Natural killer cell (primary cell): ENCODE measurements around the gene FAM107A. TPM values are rescaled to one million over a fixed set of nuclear protein-coding genes. Genes with fewer than 3 reads are reported as not detected.

ENCODE experiments used
- ATAC-seq, 3 donors: fragments of 150-1000 bp in 2 of 3; fragments of 200-7000 bp in 1 of 3; cut with Tn5 transposase; 1 replicate in 1 of 3; 2 replicates in 2 of 3; pipeline ENCODE4 v1.10.0; 2021; ENCODE audit warnings: mild to moderate bottlenecking in 2 of 3, moderate library complexity in 2 of 3
- DNase-seq, 2 donors: peaks; one replicate each; pipeline versions ENCODE4 v3.0.0 to v3.0.0-alpha.2; 2013 to 2021; ENCODE audit warnings: mixed read lengths in 1 of 2
- H3K27ac ChIP-seq: one replicate; pipeline ENCODE4 v1.5.1; 2013; ENCODE audit warnings: mild to moderate bottlenecking, low read length
- H3K27me3 ChIP-seq: one replicate; pipeline ENCODE4 v1.6.1; 2013; ENCODE audit warnings: low read length; ENCODE audit not compliant: control insufficient read depth, insufficient read depth
- H3K36me3 ChIP-seq: one replicate; pipeline ENCODE4 v1.6.1; 2013; ENCODE audit warnings: low read length; ENCODE audit not compliant: control insufficient read depth, insufficient read depth
- H3K4me1 ChIP-seq: one replicate; pipeline ENCODE4 v1.6.1; 2013; ENCODE audit warnings: low read length; ENCODE audit not compliant: control insufficient read depth, insufficient read depth
- H3K4me3 ChIP-seq: one replicate; pipeline ENCODE4 v1.5.1; 2013; ENCODE audit warnings: low read length
- H3K9me3 ChIP-seq: one replicate; pipeline ENCODE4 v1.6.1; 2013; ENCODE audit warnings: low read length; ENCODE audit not compliant: control insufficient read depth, insufficient read depth
- H3K27ac Mint-ChIP-seq, 2 donors: one replicate each; pipeline ENCODE4 v1.8.0; 2022; ENCODE audit warnings: mild to moderate bottlenecking in 2 of 2, mixed read lengths in 2 of 2, moderate library complexity in 1 of 2
- H3K27me3 Mint-ChIP-seq, 2 donors: one replicate each; pipeline ENCODE4 v1.8.0; 2022; ENCODE audit warnings: low read depth in 2 of 2, mixed read lengths in 2 of 2
- H3K36me3 Mint-ChIP-seq: one replicate; pipeline ENCODE4 v1.8.0; 2022; ENCODE audit warnings: mixed read lengths
- H3K4me1 Mint-ChIP-seq, 2 donors: one replicate each; pipeline ENCODE4 v1.8.0; 2022; ENCODE audit warnings: mixed read lengths in 2 of 2
- H3K4me3 Mint-ChIP-seq: one replicate; pipeline ENCODE4 v1.8.0; 2022; ENCODE audit warnings: mild to moderate bottlenecking, moderate library complexity, mixed read lengths
- H3K9me3 Mint-ChIP-seq, 2 donors: one replicate each; pipeline ENCODE4 v1.8.0; 2022; ENCODE audit warnings: mixed read lengths in 2 of 2
- CTCF ChIP-seq: fragments of 200-600 bp; IDR thresholded peaks from one replicate; pipeline ENCODE4 v1.8.0; 2022; ENCODE audit warnings: antibody characterized with exemption
- WGBS: methylation state at CpG from one replicate; pipeline ENCODE4 v1.1.7; 2013; ENCODE audit warnings: missing lambda C conversion rate; ENCODE audit not compliant: insufficient coverage; 5-methylcytosine and 5-hydroxymethylcytosine counted together
- intact Hi-C: fragments of 100-400 bp; cut with micrococcal nuclease; formaldehyde crosslinking; loops from one replicate; pipeline ENCODE4 v1.14.2; 2022
- total RNA-seq, 4 donors: library from RNA; stranded (reverse); fragments of 120-200 nt in 1 of 4; gene quantifications; one replicate each; pipeline versions ENCODE4 v1.2.3 to v1.2.4, GENCODE V29; 2013 to 2022

Gene FAM107A
- total RNA-seq, 3 donors from 2014 or later (not counting 1 experiment from before 2014, with no cell fraction given), result not detected

GRCh38 chr3:58518291-58518789, 58.9 kb downstream of the FAM107A start:
- H3K36me3 Mint-ChIP-seq, result no peaks in the 10 kb centered on the region

GRCh38 chr3:58514405-58514804, 62.8 kb downstream of the FAM107A start:
- no peak overlapping the region for H3K4me3 ChIP-seq
- no peak for ATAC-seq
- Mint-ChIP-seq H3K4me1 (no peaks in the 10 kb centered on the region), H3K9me3 (no peaks in the 10 kb centered on the region), H3K36me3 (no peaks in the 10 kb centered on the region), H3K27ac (no peak overlapping the region), H3K27me3 (no peaks in the 10 kb centered on the region), H3K4me3 (no peak overlapping the region)
- no peaks in the 10 kb centered on the region for H3K4me1 ChIP-seq
- intact Hi-C loops, result no loop called here
- H3K27ac ChIP-seq, result no peak overlapping the region
- H3K27me3 ChIP-seq, result no peaks in the 10 kb centered on the region
- no peaks in the 10 kb centered on the region for H3K36me3 ChIP-seq
- no peak for TF ChIP-seq CTCF
- WGBS, result 93% methylated on average over 3 of the region's 3 CpGs
- DNase-seq, result no peak
- no peaks in the 10 kb centered on the region for H3K9me3 ChIP-seq

More at GRCh38 chr3:58518291-58518789, 58.9 kb downstream of the FAM107A start:
- Histone ChIP-seq H3K27me3 (no peaks in the 10 kb centered on the region), H3K36me3 (no peaks in the 10 kb centered on the region), H3K9me3 (no peaks in the 10 kb centered on the region), H3K4me3 (no peak overlapping the region), H3K27ac (no peak overlapping the region), H3K4me1 (no peaks in the 10 kb centered on the region)
- no peak for DNase-seq
- no peaks in the 10 kb centered on the region for H3K9me3 Mint-ChIP-seq
- no peak for ATAC-seq
- no peaks in the 10 kb centered on the region for H3K27me3 Mint-ChIP-seq
- peaks cover 0 to 5% of the 10 kb centered on the region in 2 donors for H3K4me1 Mint-ChIP-seq
- intact Hi-C loops, result no loop called here
- whole genome bisulfite sequencing, result 89% methylated on average over 3 of the region's 3 CpGs
- H3K4me3 Mint-ChIP-seq, result no peak overlapping the region
- no peak for TF ChIP-seq CTCF
- no peak overlapping the region for H3K27ac Mint-ChIP-seq

Other genes starting within 250 kb of the FAM107A start
- 10 to 100 TPM; 42.1 to 53.8 (median 48.9) TPM for gene PXK, start 244.5 kb downstream of the FAM107A start, total RNA-seq
- gene PDHB, start 143.6 kb downstream of the FAM107A start, total RNA-seq, result 10 to 100 TPM; 33.7 to 52.4 (median 39.9) TPM
- 10 to 100 TPM in 1 of 3 donors, 1 to 10 TPM in 2; 4.5 to 12.9 (median 7.5) TPM for gene KCTD6, start 85.3 kb downstream of the FAM107A start, total RNA-seq
- not detected for gene ACOX2, start 40.2 kb downstream of the FAM107A start, total RNA-seq
- not detected for gene FAM3D, start 89.4 kb upstream of the FAM107A start, total RNA-seq